Spleen (tissue), 13 donors: Measurements from ENCODE around the gene MINAR1. TPM values are rescaled to one million over a fixed set of nuclear protein-coding genes. Genes with fewer than 3 reads are reported as not detected.

Experiments
- DNase-seq: peaks from one replicate; pipeline ENCODE4 v3.0.0-alpha.2; 2020
- H3K27ac ChIP-seq, 8 donors: fragments of 200-600 bp; sonication (generic) in 7 of 8; 1 replicate in 4 of 8; 2 replicates in 4 of 8; pipeline versions ENCODE4 v1.5.0 to v1.8.0; 2016 to 2021; ENCODE audit warnings: inconsistent platforms in 4 of 8, mild to moderate bottlenecking in 4 of 8, moderate library complexity in 1 of 8
- H3K27me3 ChIP-seq, 7 donors: fragments of 200-600 bp; sonication (generic) in 6 of 7; replicated peaks in 1 of 7; 1 replicate in 4 of 7; 2 replicates in 3 of 7; pipeline versions ENCODE4 v1.5.0 to v1.8.0; 2016 to 2021; ENCODE audit warnings: inconsistent platforms in 3 of 7, mild to moderate bottlenecking in 1 of 7
- H3K36me3 ChIP-seq, 6 donors: fragments of 200-600 bp; sonication (generic) in 5 of 6; 1 replicate in 4 of 6; 2 replicates in 2 of 6; pipeline versions ENCODE4 v1.5.0 to v1.8.0; 2016 to 2021; ENCODE audit warnings: inconsistent platforms in 2 of 6
- H3K4me1 ChIP-seq, 6 donors: fragments of 200-600 bp; sonication (generic) in 5 of 6; 1 replicate in 3 of 6; 2 replicates in 3 of 6; pipeline versions ENCODE4 v1.5.0 to v1.8.0; 2016 to 2021; ENCODE audit warnings: inconsistent platforms in 3 of 6
- H3K4me3 ChIP-seq, 8 donors: fragments of 200-600 bp; sonication (generic) in 7 of 8; 1 replicate in 4 of 8; 2 replicates in 4 of 8; pipeline versions ENCODE4 v1.5.0 to v1.8.0; 2016 to 2021; ENCODE audit warnings: inconsistent platforms in 4 of 8, mild to moderate bottlenecking in 4 of 8, moderate library complexity in 2 of 8
- H3K9me3 ChIP-seq, 8 donors: fragments of 200-600 bp; sonication (generic) in 7 of 8; 1 replicate in 4 of 8; 2 replicates in 4 of 8; pipeline versions ENCODE4 v1.5.0 to v1.8.0; 2016 to 2021; ENCODE audit warnings: inconsistent platforms in 4 of 8
- POLR2A ChIP-seq, 3 donors: fragments of 450-650 bp; IDR thresholded peaks; one replicate each; pipeline ENCODE4 v1.5.1; 2017; ENCODE audit warnings: antibody characterized with exemption in 3 of 3, mild to moderate bottlenecking in 1 of 3
- POLR2AphosphoS5 ChIP-seq, 3 donors: sonication (generic); formaldehyde crosslinking; IDR thresholded peaks; one replicate each; pipeline ENCODE4 v1.5.1; 2017; ENCODE audit warnings: antibody characterized with exemption in 3 of 3
- WGBS, 5 donors: extraction: QIAGEN DNeasy Blood & Tissue Kit in 3 of 5; methylation state at CpG; one replicate each; pipeline versions ENCODE4 v1.1.5 to v1.1.7; 2013 to 2018; 5-methylcytosine and 5-hydroxymethylcytosine counted together
- intact Hi-C: fragments of 100-400 bp; cut with DNase I; formaldehyde crosslinking; loops from one replicate; pipeline ENCODE4 v1.15.0; 2023; ENCODE audit warnings: low total_unique reads
- long read RNA-seq, 2 donors: transcript quantifications; one replicate each; lab custom pipeline, GENCODE V29; 2026
- polyA plus RNA-seq, 3 donors: library from polyadenylated mRNA; stranded (reverse); fragments of 200-250 nt; gene quantifications; one replicate each; pipeline ENCODE4 v1.2.1, GENCODE V29; 2013
- total RNA-seq, 7 donors: library from RNA; depleted of rRNA in 3 of 7; stranded (reverse); fragments of >200 nt in 3 of 7; fragmentation: NEBNext Ultra II Directional in 4 of 7; extraction: Animal tissue kit (Norgen Biotek cat#: 25700) in 4 of 7; gene quantifications; one replicate each; pipeline versions ENCODE4 v1.1.0 to v1.2.1, GENCODE V29; 2016 to 2021
- TF ChIP-seq, protein P1 (sequence below), 11 experiments: fragments of 200-600 bp in 7 of 11; fragments of 450-650 bp in 4 of 11; sonication (generic) in 4 of 11; IDR thresholded peaks in 8 of 11; conservative IDR thresholded peaks in 3 of 11; 1 replicate in 7 of 11; 2 replicates in 4 of 11; pipeline versions ENCODE4 v1.4.0 to v1.8.0; 2016 to 2021; ENCODE audit warnings: antibody characterized with exemption in 11 of 11, inconsistent platforms in 4 of 11, mild to moderate bottlenecking in 1 of 11
- donor health status: healthy with polysubstance abuse.
- donor health status: DM: no; HTN: no; CAD: no; lungs with moderate emphysema.
- donor health status: DM: no; HTN: no; CAD: no.
- donor health status: Bipolar disorder and iron deficiency.
- donor health status: healthy.
- donor health status: DM: no; HTN: no; CAD: no.
- donor health status: DM: yes; HTN: yes; CAD: no.

MINAR1 gene, protein sequence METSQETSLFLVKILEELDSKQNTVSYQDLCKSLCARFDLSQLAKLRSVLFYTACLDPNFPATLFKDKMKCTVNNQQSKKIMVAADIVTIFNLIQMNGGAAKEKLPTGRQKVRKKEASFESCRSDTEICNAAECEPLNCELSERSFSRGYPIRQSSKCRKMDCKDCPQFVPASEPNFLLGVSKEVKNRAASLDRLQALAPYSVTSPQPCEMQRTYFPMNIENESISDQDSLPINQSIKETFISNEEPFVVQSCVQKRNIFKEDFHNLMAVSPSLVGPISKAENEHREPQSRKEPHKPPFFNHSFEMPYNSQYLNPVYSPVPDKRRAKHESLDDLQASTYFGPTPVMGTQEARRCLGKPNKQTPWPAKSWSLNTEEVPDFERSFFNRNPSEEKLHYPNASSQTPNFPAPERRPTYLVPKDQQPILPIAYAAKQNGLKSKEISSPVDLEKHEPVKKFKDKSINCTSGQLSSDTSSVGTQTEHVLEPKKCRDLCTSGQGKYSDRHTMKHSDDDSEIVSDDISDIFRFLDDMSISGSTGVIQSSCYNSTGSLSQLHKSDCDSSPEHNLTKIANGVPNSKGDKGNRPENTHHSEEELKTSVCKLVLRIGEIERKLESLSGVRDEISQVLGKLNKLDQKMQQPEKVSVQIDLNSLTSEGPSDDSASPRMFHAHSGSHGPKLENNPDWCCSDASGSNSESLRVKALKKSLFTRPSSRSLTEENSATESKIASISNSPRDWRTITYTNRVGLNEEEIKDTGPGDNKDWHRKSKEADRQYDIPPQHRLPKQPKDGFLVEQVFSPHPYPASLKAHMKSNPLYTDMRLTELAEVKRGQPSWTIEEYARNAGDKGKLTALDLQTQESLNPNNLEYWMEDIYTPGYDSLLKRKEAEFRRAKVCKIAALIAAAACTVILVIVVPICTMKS
- total RNA-seq (1 to 10 TPM in 2 of 7 donors, under 1 TPM in 5; 0.32 to 1.6 (median 0.76) TPM), polyA plus RNA-seq (under 1 TPM; 0.15 to 0.26 (median 0.22) TPM)
- long read RNA-seq, donor 1, result 0 reads
- long read RNA-seq, donor 2, result 0 reads

DNA sequence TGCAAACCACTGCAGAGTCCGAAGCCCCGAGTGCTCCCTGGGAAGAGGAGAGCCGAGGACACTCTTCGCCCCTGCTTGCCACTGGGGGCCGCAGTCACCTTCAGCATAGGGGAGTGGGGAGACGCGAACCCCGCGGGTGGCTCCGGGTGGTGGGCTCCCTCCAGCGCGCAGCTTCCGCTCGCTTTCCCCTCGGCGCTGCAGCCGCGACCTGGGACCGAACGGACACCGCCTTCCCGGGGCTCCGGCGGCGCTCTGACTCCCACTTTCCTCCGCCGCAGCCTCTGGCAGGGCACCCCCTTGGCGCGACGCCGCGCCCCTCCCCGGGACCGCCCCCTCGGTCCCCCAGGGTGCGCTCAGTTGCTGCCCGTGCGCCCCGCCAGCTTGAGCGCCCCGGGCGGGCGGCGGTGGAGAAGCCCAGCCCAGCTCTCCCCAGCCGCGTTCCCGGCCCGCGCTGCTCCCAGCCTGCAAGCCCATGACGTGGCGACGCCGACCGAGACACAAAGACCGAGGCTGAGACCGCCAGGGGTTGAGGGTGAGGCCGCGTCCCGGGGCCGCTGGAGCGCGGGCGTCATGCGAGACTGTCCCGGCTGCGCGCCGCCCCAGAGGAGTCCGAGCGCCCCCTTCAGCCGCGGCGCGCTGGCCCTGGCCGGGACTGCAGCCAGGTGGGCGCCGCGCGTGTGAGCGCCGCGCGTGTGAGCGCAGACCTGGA lies at the start of gene MINAR1:
TSS of gene MINAR1 (plus strand) at position 701 of the 709 bp plus-strand sequence. CDS start 23,812 bp downstream, outside the sequence.
- TF ChIP-seq POLR2AphosphoS5 (IDR thresholded peaks at IDR 0.05) (no peak), POLR2A (IDR thresholded peaks at IDR 0.05) (no peak)
- TF ChIP-seq, protein P1, sequence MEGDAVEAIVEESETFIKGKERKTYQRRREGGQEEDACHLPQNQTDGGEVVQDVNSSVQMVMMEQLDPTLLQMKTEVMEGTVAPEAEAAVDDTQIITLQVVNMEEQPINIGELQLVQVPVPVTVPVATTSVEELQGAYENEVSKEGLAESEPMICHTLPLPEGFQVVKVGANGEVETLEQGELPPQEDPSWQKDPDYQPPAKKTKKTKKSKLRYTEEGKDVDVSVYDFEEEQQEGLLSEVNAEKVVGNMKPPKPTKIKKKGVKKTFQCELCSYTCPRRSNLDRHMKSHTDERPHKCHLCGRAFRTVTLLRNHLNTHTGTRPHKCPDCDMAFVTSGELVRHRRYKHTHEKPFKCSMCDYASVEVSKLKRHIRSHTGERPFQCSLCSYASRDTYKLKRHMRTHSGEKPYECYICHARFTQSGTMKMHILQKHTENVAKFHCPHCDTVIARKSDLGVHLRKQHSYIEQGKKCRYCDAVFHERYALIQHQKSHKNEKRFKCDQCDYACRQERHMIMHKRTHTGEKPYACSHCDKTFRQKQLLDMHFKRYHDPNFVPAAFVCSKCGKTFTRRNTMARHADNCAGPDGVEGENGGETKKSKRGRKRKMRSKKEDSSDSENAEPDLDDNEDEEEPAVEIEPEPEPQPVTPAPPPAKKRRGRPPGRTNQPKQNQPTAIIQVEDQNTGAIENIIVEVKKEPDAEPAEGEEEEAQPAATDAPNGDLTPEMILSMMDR (IDR thresholded peaks at IDR 0.05 in 8 of 11, conservative IDR thresholded peaks at IDR 0.05 in 3 of 11), result no peak
- intact Hi-C loops, result no loop called here
- no peak for DNase-seq

DNA sequence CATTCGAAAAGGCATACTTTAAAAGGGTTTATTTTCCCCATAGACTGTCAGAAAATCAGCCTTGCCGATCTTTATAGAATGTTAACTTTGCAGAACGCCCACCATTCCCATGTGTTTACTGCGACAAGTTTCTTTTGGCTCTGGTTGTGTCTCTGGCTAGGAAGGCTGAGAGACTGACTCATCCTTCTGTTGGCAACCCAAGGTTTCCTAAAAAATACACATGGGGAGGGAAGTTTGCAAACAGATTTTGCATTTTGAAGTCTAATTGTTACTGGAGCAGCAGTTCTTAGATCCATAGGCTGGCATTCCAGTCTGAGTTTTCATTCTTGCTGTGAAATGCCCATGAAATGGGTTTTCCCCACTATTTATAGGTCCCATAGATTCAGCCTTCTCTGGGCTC lies 37.9 kb upstream of the MINAR1 start:
- Histone ChIP-seq H3K4me1 (no peaks in the 10 kb centered on the region), H3K36me3 (no peaks in the 10 kb centered on the region), H3K27ac (no peak overlapping the region), H3K4me3 (no peak overlapping the region), H3K27me3 (no peaks in the 10 kb centered on the region), H3K9me3 (peaks cover 0 to 11% (median 0%) of the 10 kb centered on the region in 8 donors)
- 82 to 93% (median 91%) methylated on average over 4 of the region's 4 CpGs for WGBS, 5 donors
- no peak for DNase-seq
- TF ChIP-seq POLR2AphosphoS5 (IDR thresholded peaks at IDR 0.05) (no peak), POLR2A (IDR thresholded peaks at IDR 0.05) (no peak)
- TF ChIP-seq, protein P1 (IDR thresholded peaks at IDR 0.05 in 8 of 11, conservative IDR thresholded peaks at IDR 0.05 in 3 of 11), result no peak
- intact Hi-C loops, result no loop called here

More for the DNA sequence above, at the start of gene MINAR1:
- Histone ChIP-seq H3K27ac (no peak within 1 kb of the TSS), H3K36me3 (no peaks in the 10 kb centered on the region), H3K9me3 (no peaks in the 10 kb centered on the region), H3K4me1 (peaks cover 12 to 26% (median 20%) of the 10 kb centered on the region in 6 donors), H3K27me3 (peaks cover 0 to 81% (median 47%) of the 10 kb centered on the region in 7 donors), H3K4me3 (peak within 1 kb of the TSS; percentile 7 to 66 (median 39))
- 0 to 1% (median 1%) methylated on average over 19 to 84 of the region's 84 CpGs for WGBS, 5 donors

DNA sequence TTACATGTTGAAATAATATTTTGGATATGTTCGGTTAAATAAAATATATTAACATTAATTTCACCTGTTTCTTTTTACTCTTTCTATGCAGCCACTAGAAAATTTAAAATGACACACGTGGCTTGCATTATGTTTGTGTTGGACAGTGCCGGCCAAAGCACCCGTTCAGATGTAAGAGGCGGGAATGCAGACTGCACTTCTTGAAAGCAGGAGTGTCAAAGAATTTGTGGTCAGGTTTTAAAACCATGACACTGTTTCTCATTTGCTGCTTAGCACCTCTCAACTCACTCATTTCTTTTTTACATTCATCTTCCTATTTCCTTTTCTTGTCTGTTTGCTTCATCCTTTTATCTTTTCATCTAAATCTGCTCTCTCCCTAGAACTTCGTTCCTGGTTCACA lies 35.3 kb upstream of the MINAR1 start:
- Histone ChIP-seq H3K27ac (no peak overlapping the region), H3K36me3 (no peaks in the 10 kb centered on the region), H3K9me3 (peaks cover 0 to 9% (median 0%) of the 10 kb centered on the region in 8 donors), H3K27me3 (no peaks in the 10 kb centered on the region), H3K4me3 (no peak overlapping the region), H3K4me1 (no peaks in the 10 kb centered on the region)
- intact Hi-C loops, result no loop called here
- WGBS, 5 donors, result 72 to 90% (median 83%) methylated on average over 6 of the region's 6 CpGs
- no peak for DNase-seq
- TF ChIP-seq POLR2AphosphoS5 (IDR thresholded peaks at IDR 0.05) (no peak), POLR2A (IDR thresholded peaks at IDR 0.05) (no peak)
- TF ChIP-seq, protein P1 (IDR thresholded peaks at IDR 0.05 in 8 of 11, conservative IDR thresholded peaks at IDR 0.05 in 3 of 11), result no peak
